Measurements from ENCODE around the gene UCHL5.

UCHL5 gene

GRCh38 chr1:193016788-193017187, 42.4 kb downstream of the UCHL5 start:
- Histone ChIP-seq H3K9ac (ENCODE audit: low read depth in 1 of 2, low read length in 2 of 2) (no peak overlapping the region), H3K4me1 (ENCODE audit: control insufficient read depth in 1 of 2, insufficient read depth in 2 of 2, low read length in 2 of 2) (peaks cover 3 to 29% of the 10 kb centered on the region in 2 donors), H3K36me3 (ENCODE audit: control insufficient read depth in 1 of 2, insufficient read depth in 2 of 2, low read length in 2 of 2) (no peaks in the 10 kb centered on the region), H3K9me3 (ENCODE audit: control insufficient read depth in 1 of 2, low read length in 2 of 2) (no peaks in the 10 kb centered on the region), H3K27me3 (ENCODE audit: control insufficient read depth in 1 of 2, insufficient read depth in 2 of 2, low read length in 2 of 2) (no peaks in the 10 kb centered on the region), H3K27ac (ENCODE audit: low read depth, low read length) (no peak overlapping the region), H3K4me3 (ENCODE audit: low read depth in 1 of 2, low read length in 2 of 2) (no peak overlapping the region)

- no peaks in the 10 kb centered on the region for H3K9me3 ChIP-seq (ENCODE audit: control insufficient read depth in 1 of 2, low read length in 2 of 2)
- H3K36me3 ChIP-seq (ENCODE audit: control insufficient read depth in 1 of 2, insufficient read depth in 2 of 2, low read length in 2 of 2), result no peaks in the 10 kb centered on the region
- H3K9ac ChIP-seq (ENCODE audit: low read depth in 1 of 2, low read length in 2 of 2), result no peak overlapping the region
- H3K4me1 ChIP-seq (ENCODE audit: control insufficient read depth in 1 of 2, insufficient read depth in 2 of 2, low read length in 2 of 2), result peaks cover 8 to 41% of the 10 kb centered on the region in 2 donors
- no peak overlapping the region for H3K4me3 ChIP-seq (ENCODE audit: low read depth in 1 of 2, low read length in 2 of 2)
- no peak overlapping the region for H3K27ac ChIP-seq (ENCODE audit: low read depth, low read length)
- no peaks in the 10 kb centered on the region for H3K27me3 ChIP-seq (ENCODE audit: control insufficient read depth in 1 of 2, insufficient read depth in 2 of 2, low read length in 2 of 2)
Observed at GRCh38 chr1:193014400-193014799, 44.8 kb downstream of the UCHL5 start.

- H3K4me1 ChIP-seq (ENCODE audit: control insufficient read depth in 1 of 2, insufficient read depth in 2 of 2, low read length in 2 of 2), result peaks cover 14 to 36% of the 10 kb centered on the region in 2 donors
- no peak overlapping the region for H3K4me3 ChIP-seq (ENCODE audit: low read depth in 1 of 2, low read length in 2 of 2)
- no peak overlapping the region for H3K27ac ChIP-seq (ENCODE audit: low read depth, low read length)
- no peaks in the 10 kb centered on the region for H3K27me3 ChIP-seq (ENCODE audit: control insufficient read depth in 1 of 2, insufficient read depth in 2 of 2, low read length in 2 of 2)
- no peaks in the 10 kb centered on the region for H3K9me3 ChIP-seq (ENCODE audit: control insufficient read depth in 1 of 2, low read length in 2 of 2)
- no peaks in the 10 kb centered on the region for H3K36me3 ChIP-seq (ENCODE audit: control insufficient read depth in 1 of 2, insufficient read depth in 2 of 2, low read length in 2 of 2)
- H3K9ac ChIP-seq (ENCODE audit: low read depth in 1 of 2, low read length in 2 of 2), result no peak overlapping the region
Observed at GRCh38 chr1:193013707-193014106, 45.5 kb downstream of the UCHL5 start.

GRCh38 chr1:193013005-193013404, 46.2 kb downstream of the UCHL5 start:
- H3K27ac ChIP-seq (ENCODE audit: low read depth, low read length), result no peak overlapping the region
- no peak overlapping the region for H3K4me3 ChIP-seq (ENCODE audit: low read depth in 1 of 2, low read length in 2 of 2)

GRCh38 chr1:193011406-193011805, 47.8 kb downstream of the UCHL5 start:
- no peak overlapping the region for H3K9ac ChIP-seq (ENCODE audit: low read depth in 1 of 2, low read length in 2 of 2)
- H3K4me3 ChIP-seq (ENCODE audit: low read depth in 1 of 2, low read length in 2 of 2), result no peak overlapping the region
- no peaks in the 10 kb centered on the region for H3K9me3 ChIP-seq (ENCODE audit: control insufficient read depth in 1 of 2, low read length in 2 of 2)
- no peak overlapping the region for H3K27ac ChIP-seq (ENCODE audit: low read depth, low read length)
- no peaks in the 10 kb centered on the region for H3K27me3 ChIP-seq (ENCODE audit: control insufficient read depth in 1 of 2, insufficient read depth in 2 of 2, low read length in 2 of 2)
- H3K4me1 ChIP-seq (ENCODE audit: control insufficient read depth in 1 of 2, insufficient read depth in 2 of 2, low read length in 2 of 2), result peaks cover 21 to 49% of the 10 kb centered on the region in 2 donors
- no peaks in the 10 kb centered on the region for H3K36me3 ChIP-seq (ENCODE audit: control insufficient read depth in 1 of 2, insufficient read depth in 2 of 2, low read length in 2 of 2)

More at GRCh38 chr1:193013005-193013404, 46.2 kb downstream of the UCHL5 start:
- Histone ChIP-seq H3K27me3 (ENCODE audit: control insufficient read depth in 1 of 2, insufficient read depth in 2 of 2, low read length in 2 of 2) (no peaks in the 10 kb centered on the region), H3K4me1 (ENCODE audit: control insufficient read depth in 1 of 2, insufficient read depth in 2 of 2, low read length in 2 of 2) (peaks cover 21 to 41% of the 10 kb centered on the region in 2 donors), H3K9ac (ENCODE audit: low read depth in 1 of 2, low read length in 2 of 2) (no peak overlapping the region), H3K36me3 (ENCODE audit: control insufficient read depth in 1 of 2, insufficient read depth in 2 of 2, low read length in 2 of 2) (no peaks in the 10 kb centered on the region), H3K9me3 (ENCODE audit: control insufficient read depth in 1 of 2, low read length in 2 of 2) (no peaks in the 10 kb centered on the region)

GRCh38 chr1:193009501-193009900, 49.7 kb downstream of the UCHL5 start:
- no peak overlapping the region for H3K27ac ChIP-seq (ENCODE audit: low read depth, low read length)
- H3K27me3 ChIP-seq (ENCODE audit: control insufficient read depth in 1 of 2, insufficient read depth in 2 of 2, low read length in 2 of 2), result no peaks in the 10 kb centered on the region
- H3K9ac ChIP-seq (ENCODE audit: low read depth in 1 of 2, low read length in 2 of 2), result no peak overlapping the region
- no peak overlapping the region for H3K4me3 ChIP-seq (ENCODE audit: low read depth in 1 of 2, low read length in 2 of 2)
- peaks cover 21 to 44% of the 10 kb centered on the region in 2 donors for H3K4me1 ChIP-seq (ENCODE audit: control insufficient read depth in 1 of 2, insufficient read depth in 2 of 2, low read length in 2 of 2)
- H3K36me3 ChIP-seq (ENCODE audit: control insufficient read depth in 1 of 2, insufficient read depth in 2 of 2, low read length in 2 of 2), result no peaks in the 10 kb centered on the region
- peaks cover 0 to 5% of the 10 kb centered on the region in 2 donors for H3K9me3 ChIP-seq (ENCODE audit: control insufficient read depth in 1 of 2, low read length in 2 of 2)

GRCh38 chr1:193005785-193006184, 53.4 kb downstream of the UCHL5 start:
- Histone ChIP-seq H3K36me3 (ENCODE audit: control insufficient read depth in 1 of 2, insufficient read depth in 2 of 2, low read length in 2 of 2) (no peaks in the 10 kb centered on the region), H3K9me3 (ENCODE audit: control insufficient read depth in 1 of 2, low read length in 2 of 2) (peaks cover 3 to 5% of the 10 kb centered on the region in 2 donors), H3K27ac (ENCODE audit: low read depth, low read length) (no peak overlapping the region), H3K27me3 (ENCODE audit: control insufficient read depth in 1 of 2, insufficient read depth in 2 of 2, low read length in 2 of 2) (no peaks in the 10 kb centered on the region), H3K4me3 (ENCODE audit: low read depth in 1 of 2, low read length in 2 of 2) (no peak overlapping the region), H3K9ac (ENCODE audit: low read depth in 1 of 2, low read length in 2 of 2) (no peak overlapping the region), H3K4me1 (ENCODE audit: control insufficient read depth in 1 of 2, insufficient read depth in 2 of 2, low read length in 2 of 2) (peaks cover 15 to 25% of the 10 kb centered on the region in 2 donors)

- Histone ChIP-seq H3K4me3 (ENCODE audit: low read depth in 1 of 2, low read length in 2 of 2) (no peak overlapping the region), H3K36me3 (ENCODE audit: control insufficient read depth in 1 of 2, insufficient read depth in 2 of 2, low read length in 2 of 2) (peaks cover 0 to 5% of the 10 kb centered on the region in 2 donors), H3K4me1 (ENCODE audit: control insufficient read depth in 1 of 2, insufficient read depth in 2 of 2, low read length in 2 of 2) (no peaks in the 10 kb centered on the region)
Observed at GRCh38 chr1:192998536-192998935, 60.6 kb downstream of the UCHL5 start.

GRCh38 chr1:192994141-192994540, 65.0 kb downstream of the UCHL5 start:
- H3K4me1 ChIP-seq (ENCODE audit: control insufficient read depth in 1 of 2, insufficient read depth in 2 of 2, low read length in 2 of 2), result no peaks in the 10 kb centered on the region
- H3K4me3 ChIP-seq (ENCODE audit: low read depth in 1 of 2, low read length in 2 of 2), result no peak overlapping the region
- H3K36me3 ChIP-seq (ENCODE audit: control insufficient read depth in 1 of 2, insufficient read depth in 2 of 2, low read length in 2 of 2), result peaks cover 0 to 5% of the 10 kb centered on the region in 2 donors
- H3K27ac ChIP-seq (ENCODE audit: low read depth, low read length), result no peak overlapping the region
- no peak overlapping the region for H3K9ac ChIP-seq (ENCODE audit: low read depth in 1 of 2, low read length in 2 of 2)
- no peaks in the 10 kb centered on the region for H3K27me3 ChIP-seq (ENCODE audit: control insufficient read depth in 1 of 2, insufficient read depth in 2 of 2, low read length in 2 of 2)
- H3K9me3 ChIP-seq (ENCODE audit: control insufficient read depth in 1 of 2, low read length in 2 of 2), result peaks cover 0 to 2% of the 10 kb centered on the region in 2 donors

More at GRCh38 chr1:192998536-192998935, 60.6 kb downstream of the UCHL5 start:
- Histone ChIP-seq H3K9ac (ENCODE audit: low read depth in 1 of 2, low read length in 2 of 2) (no peak overlapping the region), H3K27ac (ENCODE audit: low read depth, low read length) (no peak overlapping the region), H3K27me3 (ENCODE audit: control insufficient read depth in 1 of 2, insufficient read depth in 2 of 2, low read length in 2 of 2) (no peaks in the 10 kb centered on the region), H3K9me3 (ENCODE audit: control insufficient read depth in 1 of 2, low read length in 2 of 2) (peaks cover 0 to 2% of the 10 kb centered on the region in 2 donors)

GRCh38 chr1:192993426-192994085, 65.6 kb downstream of the UCHL5 start:
- no peaks in the 10 kb centered on the region for H3K27me3 ChIP-seq (ENCODE audit: control insufficient read depth in 1 of 2, insufficient read depth in 2 of 2, low read length in 2 of 2)
- H3K4me1 ChIP-seq (ENCODE audit: control insufficient read depth in 1 of 2, insufficient read depth in 2 of 2, low read length in 2 of 2), result no peaks in the 10 kb centered on the region
- peaks cover 0 to 5% of the 10 kb centered on the region in 2 donors for H3K36me3 ChIP-seq (ENCODE audit: control insufficient read depth in 1 of 2, insufficient read depth in 2 of 2, low read length in 2 of 2)
- peaks cover 0 to 2% of the 10 kb centered on the region in 2 donors for H3K9me3 ChIP-seq (ENCODE audit: control insufficient read depth in 1 of 2, low read length in 2 of 2)
- no peak overlapping the region for H3K4me3 ChIP-seq (ENCODE audit: low read depth in 1 of 2, low read length in 2 of 2)
- no peak overlapping the region for H3K27ac ChIP-seq (ENCODE audit: low read depth, low read length)
- H3K9ac ChIP-seq (ENCODE audit: low read depth in 1 of 2, low read length in 2 of 2), result no peak overlapping the region
